Activated naive CD4-positive, alpha-beta T cell treated with anti-CD3 and anti-CD28 coated beads, Interleukin-2, amount 10 ng/mL, durations not matched to agents 7 days and 5 days (primary cell): Measurements from ENCODE around the gene TIE1.
"Not testable (repeated sequence)": the region's sequence is repeated elsewhere in the genome, so short reads cannot be mapped to it uniquely, and the experiment has no call there.

Experiments used
- CTCF ChIA-PET: fragments of 350-600 bp; sonication (Branson Sonifier 250); formaldehyde crosslinking; loops from one replicate; lab custom pipeline; 2021; ENCODE audit warnings: antibody characterized with exemption; lab: Charles Lee
- DNase-seq: peaks from one replicate; pipeline ENCODE4 v3.0.0-alpha.2; 2020
- H3K27ac Mint-ChIP-seq: one replicate; pipeline ENCODE4 v1.8.0; 2021; ENCODE audit warnings: mild to moderate bottlenecking, moderate library complexity, mixed read lengths
- H3K27me3 Mint-ChIP-seq: one replicate; pipeline ENCODE4 v1.8.0; 2021; ENCODE audit warnings: mild to moderate bottlenecking, mixed read lengths
- H3K36me3 Mint-ChIP-seq: one replicate; pipeline ENCODE4 v1.8.0; 2021; ENCODE audit warnings: mixed read lengths
- H3K4me1 Mint-ChIP-seq: one replicate; pipeline ENCODE4 v1.8.0; 2021; ENCODE audit warnings: mixed read lengths
- H3K4me3 Mint-ChIP-seq: one replicate; pipeline ENCODE4 v1.8.0; 2021; ENCODE audit warnings: mild to moderate bottlenecking, moderate library complexity, mixed read lengths
- H3K9me3 Mint-ChIP-seq: one replicate; pipeline ENCODE4 v1.8.0; 2021; ENCODE audit warnings: mixed read lengths

The TIE1 gene

DNA sequence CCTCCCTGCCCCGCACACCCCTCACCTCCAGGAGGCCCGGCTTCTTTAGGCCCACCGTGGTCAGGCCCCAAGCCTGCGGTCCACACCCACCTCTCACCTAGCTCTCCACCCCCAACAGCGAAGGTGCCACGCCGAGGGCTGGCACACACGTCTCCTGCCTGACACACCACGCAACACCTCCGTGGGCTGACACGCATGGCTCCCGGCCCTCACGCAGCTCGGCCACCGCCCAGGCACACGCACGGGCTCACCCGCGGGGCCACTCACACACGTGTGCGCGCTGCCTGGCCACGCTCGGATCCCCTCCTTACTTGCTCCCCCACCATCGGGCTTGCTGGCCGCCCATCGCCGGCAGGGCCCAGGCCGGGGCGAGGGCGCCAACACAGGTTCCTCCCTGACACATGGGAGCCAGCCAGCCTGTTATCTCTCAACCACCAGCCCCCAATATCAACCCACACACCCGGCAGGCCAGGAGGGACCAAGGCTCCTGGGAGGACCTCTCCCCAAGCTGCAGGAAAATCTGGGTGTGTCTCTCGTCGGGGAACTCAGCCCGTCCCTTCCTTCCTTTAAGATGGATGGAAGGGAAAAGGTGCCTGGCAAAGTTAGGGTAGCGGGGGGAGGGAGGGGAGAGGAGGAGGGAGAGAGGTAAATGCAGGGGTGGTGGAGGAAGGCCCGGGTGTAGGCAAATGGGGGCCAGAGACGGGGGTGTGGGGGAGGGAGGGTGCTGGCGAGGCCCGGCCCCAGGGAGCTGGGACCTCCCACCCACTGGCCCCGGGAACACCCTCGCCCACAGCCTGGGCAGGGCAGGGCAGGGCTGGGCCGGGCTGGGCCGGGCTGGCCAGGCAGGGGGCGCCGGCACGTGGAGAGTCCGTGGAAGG lies 66.5 kb downstream of the TIE1 start:
- H3K4me1 Mint-ChIP-seq: peaks cover 52% of the 10 kb centered on the region
- H3K9me3 Mint-ChIP-seq: no peaks in the 10 kb centered on the region
- peaks cover 38% of the 10 kb centered on the region for H3K36me3 Mint-ChIP-seq
- H3K4me3 Mint-ChIP-seq: peak overlapping the region; percentile 83
- no peaks in the 10 kb centered on the region for H3K27me3 Mint-ChIP-seq
- H3K27ac Mint-ChIP-seq: peak overlapping the region; percentile 78
- CTCF ChIA-PET: interaction anchor here (0.6 to 1.4 kb wide), 5 partner anchors 9 to 140 kb away, joined by 3 to 10 read pairs (median 4); partner anchors contain the start of gene CDC20
- peak; percentile 52 for DNase-seq

DNA sequence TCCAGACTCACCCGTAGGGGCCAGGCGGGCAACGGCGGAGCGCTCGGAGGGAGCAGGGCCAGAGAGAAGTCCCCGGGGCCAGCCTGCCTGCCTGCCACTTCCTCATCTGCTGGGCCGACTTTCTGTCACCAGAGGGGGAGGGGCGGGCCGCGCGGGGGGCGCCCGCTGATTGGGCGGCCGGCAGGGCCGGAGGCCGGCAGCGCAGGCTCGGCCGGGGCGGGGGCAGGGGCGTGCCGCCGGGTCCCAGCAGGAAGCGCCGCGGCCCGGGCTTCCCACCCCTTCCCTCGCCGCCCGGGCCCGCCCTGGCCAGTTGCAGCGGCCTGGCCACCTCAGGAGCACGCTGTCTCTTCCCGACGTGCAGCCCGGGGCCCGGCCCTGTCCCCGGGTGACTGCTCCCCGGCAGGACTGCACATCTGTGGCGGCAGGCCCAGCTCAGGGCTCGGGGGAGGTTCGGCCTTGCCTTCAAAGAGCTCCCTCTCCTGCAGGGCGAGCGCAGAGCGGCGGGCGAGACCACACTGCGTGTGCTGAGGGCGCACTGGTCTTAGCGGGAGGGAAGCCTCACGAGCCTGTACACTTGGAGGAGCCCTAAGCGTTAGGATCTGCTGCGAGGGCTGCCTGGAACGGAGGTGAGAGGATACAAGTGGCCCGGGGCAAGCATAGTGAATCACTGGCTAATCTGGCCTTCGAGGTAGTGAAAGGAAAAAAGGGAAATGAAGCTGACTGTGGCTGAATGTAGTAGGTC lies 67.3 kb downstream of the TIE1 start, which contains the start of gene ELOVL1:
ELOVL1 (minus strand) TSS at position 108 of the 742 bp plus-strand sequence. CDS start 2,402 bp downstream, outside the sequence.
- H3K4me1 Mint-ChIP-seq: peaks cover 50% of the 10 kb centered on the region

DNA sequence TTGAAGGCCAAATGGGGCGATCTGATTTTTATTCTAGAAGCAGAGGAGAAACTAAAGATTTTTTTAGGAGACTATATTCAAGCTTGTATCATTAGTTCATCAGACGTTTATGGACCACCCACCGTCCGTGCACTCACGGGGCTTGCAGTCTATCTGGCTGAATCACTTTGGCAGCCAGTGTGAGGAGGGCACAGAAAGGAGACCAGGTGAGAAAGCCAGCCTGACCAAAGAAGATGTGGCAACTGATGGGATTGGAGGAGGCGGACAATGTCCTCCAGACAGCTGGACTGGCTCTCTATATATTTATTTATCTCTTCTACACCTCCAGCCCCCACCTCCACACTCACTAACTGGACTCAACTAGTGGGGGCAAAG lies 67.9 kb downstream of the TIE1 start:
- no peak for DNase-seq
- CTCF ChIA-PET: interaction anchor here (0.7 to 1.4 kb wide), 6 partner anchors 10 to 142 kb away, joined by 3 to 10 read pairs (median 4); no protein-coding TSS in a partner anchor
- Mint-ChIP-seq H3K9me3 (no peaks in the 10 kb centered on the region), H3K36me3 (peaks cover 35% of the 10 kb centered on the region), H3K27ac (peak overlapping the region; percentile 93), H3K27me3 (no peaks in the 10 kb centered on the region), H3K4me1 (peaks cover 47% of the 10 kb centered on the region), H3K4me3 (peak overlapping the region; percentile 79)

More for the DNA sequence above, 67.3 kb downstream of the TIE1 start, which contains the start of gene ELOVL1:
- H3K36me3 Mint-ChIP-seq: peaks cover 35% of the 10 kb centered on the region
- H3K27me3 Mint-ChIP-seq: no peaks in the 10 kb centered on the region
- peak; percentile 93 for DNase-seq
- no peaks in the 10 kb centered on the region for H3K9me3 Mint-ChIP-seq
- CTCF ChIA-PET: interaction anchor here (0.6 to 1.4 kb wide), 7 partner anchors 10 to 141 kb away, joined by 3 to 10 read pairs (median 3); partner anchors contain the start of gene CDC20
- H3K4me3 Mint-ChIP-seq: peak within 1 kb of the TSS; percentile 83
- H3K27ac Mint-ChIP-seq: peak within 1 kb of the TSS; percentile 93

DNA sequence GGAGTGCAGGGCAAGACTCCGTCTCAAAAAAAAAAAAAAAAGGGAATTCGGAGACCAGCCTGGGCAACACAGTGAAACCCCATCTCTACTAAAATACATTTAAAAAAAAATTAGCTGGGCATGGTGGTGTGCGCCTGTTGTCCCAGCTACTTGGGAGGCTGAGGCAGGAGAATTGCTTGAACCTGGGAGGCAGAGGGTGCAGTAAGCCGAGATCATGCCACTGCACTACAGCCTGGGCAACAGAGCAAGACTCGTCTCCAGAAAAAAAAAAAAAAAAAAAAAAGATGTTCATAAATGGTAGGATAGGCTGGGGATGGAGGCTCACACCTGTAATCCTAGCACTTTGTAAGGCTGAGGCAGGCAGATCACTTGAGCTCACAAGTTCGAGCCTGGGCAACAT lies 69.0 kb downstream of the TIE1 start:
- H3K27ac Mint-ChIP-seq, H3K27me3 Mint-ChIP-seq, H3K4me3 Mint-ChIP-seq, DNase-seq, H3K9me3 Mint-ChIP-seq: not testable (repeated sequence)
- CTCF ChIA-PET: interaction anchor here (1.0 to 1.1 kb wide), 2 partner anchors 131 to 143 kb away, joined by 3 read pairs; no protein-coding TSS in a partner anchor
- peaks cover 36% of the 10 kb centered on the region for H3K4me1 Mint-ChIP-seq
- peaks cover 25% of the 10 kb centered on the region for H3K36me3 Mint-ChIP-seq

DNA sequence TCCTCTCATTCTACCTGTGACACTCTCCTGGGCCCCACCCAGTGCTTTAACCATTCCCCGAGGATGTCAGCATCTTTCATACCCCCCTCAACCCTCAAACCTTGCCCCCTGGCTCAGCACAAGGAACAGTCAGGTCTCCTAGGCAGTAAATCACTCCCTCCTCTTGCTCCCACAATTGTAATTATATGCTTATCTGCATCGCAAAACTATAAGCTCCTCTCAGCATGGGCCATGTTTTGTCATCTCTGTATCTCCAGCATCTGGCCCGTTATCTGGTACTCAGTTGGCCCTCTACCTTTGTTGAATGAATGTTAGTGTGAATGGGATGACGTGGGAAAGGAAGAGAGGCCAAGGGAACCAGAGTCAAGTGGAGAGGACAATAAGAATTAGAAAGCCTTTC lies 69.8 kb downstream of the TIE1 start:
- Mint-ChIP-seq H3K9me3 (no peaks in the 10 kb centered on the region), H3K4me3 (no peak overlapping the region)
- CTCF ChIA-PET: interaction anchor here (1.0 to 1.1 kb wide), 2 partner anchors 132 to 144 kb away, joined by 3 read pairs; no protein-coding TSS in a partner anchor

DNA sequence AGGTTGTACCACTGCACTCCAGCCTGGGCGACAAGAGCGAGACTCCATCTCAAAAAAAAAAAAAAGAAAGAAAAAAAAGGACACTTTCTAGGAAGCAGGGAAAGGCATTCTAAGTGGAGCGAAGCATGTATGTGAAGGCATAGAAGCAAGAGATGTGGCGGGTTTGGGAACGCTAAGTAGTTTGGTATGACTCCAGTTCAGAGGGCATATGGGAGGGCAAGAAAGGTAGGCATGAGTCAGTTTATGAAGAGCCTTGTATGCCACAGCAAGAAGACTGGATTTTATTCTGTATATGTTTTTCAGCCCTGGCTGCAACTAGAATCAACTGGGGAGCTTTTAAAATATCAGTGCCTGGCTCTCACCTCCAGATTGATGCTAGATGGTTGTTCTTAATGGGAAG lies 71.4 kb downstream of the TIE1 start:
- peaks cover 9% of the 10 kb centered on the region for H3K36me3 Mint-ChIP-seq
- H3K4me1 Mint-ChIP-seq: peaks cover 14% of the 10 kb centered on the region
- no peaks in the 10 kb centered on the region for H3K27me3 Mint-ChIP-seq
- no peak overlapping the region for H3K27ac Mint-ChIP-seq
- no peak for DNase-seq
- H3K9me3 Mint-ChIP-seq: no peaks in the 10 kb centered on the region
- no peak overlapping the region for H3K4me3 Mint-ChIP-seq
- CTCF ChIA-PET: interaction anchor here (1.1 kb wide), 1 partner anchor 42 kb away, joined by 3 read pairs; no protein-coding TSS in a partner anchor

More for the DNA sequence above, 69.8 kb downstream of the TIE1 start:
- Mint-ChIP-seq H3K27me3 (no peaks in the 10 kb centered on the region), H3K27ac (peak overlapping the region; percentile 39), H3K4me1 (peaks cover 28% of the 10 kb centered on the region), H3K36me3 (peaks cover 18% of the 10 kb centered on the region)
- DNase-seq: no peak
